Osteocyte (in vitro differentiated cells): ENCODE measurements around the gene KRTAP4-7. TPM values are rescaled to one million over a fixed set of nuclear protein-coding genes. Genes with fewer than 3 reads are reported as not detected.
"Not testable (repeated sequence)": the region's sequence is repeated elsewhere in the genome, so short reads cannot be mapped to it uniquely, and the experiment has no call there.

Experiments used
- DNase-seq: peaks from one replicate; pipeline ENCODE4 v3.0.0; 2021; ENCODE audit warnings: mixed read lengths; ENCODE audit not compliant: unreplicated experiment; ENCODE audit errors: extremely low spot score
- H3K27ac Mint-ChIP-seq: one replicate; pipeline ENCODE4 v1.8.0; 2021; ENCODE audit warnings: mild to moderate bottlenecking, mixed read lengths; ENCODE audit not compliant: unreplicated experiment
- H3K27me3 Mint-ChIP-seq: one replicate; pipeline ENCODE4 v1.8.0; 2021; ENCODE audit warnings: mixed read lengths; ENCODE audit not compliant: unreplicated experiment
- H3K36me3 Mint-ChIP-seq: one replicate; pipeline ENCODE4 v1.8.0; 2021; ENCODE audit warnings: mixed read lengths; ENCODE audit not compliant: unreplicated experiment
- H3K4me1 Mint-ChIP-seq: one replicate; pipeline ENCODE4 v1.8.0; 2021; ENCODE audit warnings: mixed read lengths; ENCODE audit not compliant: unreplicated experiment
- H3K4me3 Mint-ChIP-seq: one replicate; pipeline ENCODE4 v1.8.0; 2021; ENCODE audit warnings: mild to moderate bottlenecking, moderate library complexity, mixed read lengths; ENCODE audit not compliant: unreplicated experiment
- H3K9me3 Mint-ChIP-seq: one replicate; pipeline ENCODE4 v1.8.0; 2021; ENCODE audit warnings: mixed read lengths; ENCODE audit not compliant: unreplicated experiment
- long read RNA-seq: library from polyadenylated mRNA; unstranded; transcript quantifications from one replicate; pipeline ENCODE4 v2.0.0, GENCODE V29; 2021
- total RNA-seq: library from RNA; stranded (reverse); gene quantifications from 2 replicates; pipeline ENCODE4 v1.2.1, GENCODE V29; 2021
- TF ChIP-seq, protein P1 (sequence below): fragments of 200-600 bp; sonication (generic); IDR thresholded peaks from 2 replicates; pipeline ENCODE4 v1.5.0; 2021; ENCODE audit warnings: antibody characterized with exemption, mild to moderate bottlenecking, moderate library complexity

The KRTAP4-7 gene
- not detected in 2 replicates for total RNA-seq
- long read RNA-seq, result 0 reads

DNA sequence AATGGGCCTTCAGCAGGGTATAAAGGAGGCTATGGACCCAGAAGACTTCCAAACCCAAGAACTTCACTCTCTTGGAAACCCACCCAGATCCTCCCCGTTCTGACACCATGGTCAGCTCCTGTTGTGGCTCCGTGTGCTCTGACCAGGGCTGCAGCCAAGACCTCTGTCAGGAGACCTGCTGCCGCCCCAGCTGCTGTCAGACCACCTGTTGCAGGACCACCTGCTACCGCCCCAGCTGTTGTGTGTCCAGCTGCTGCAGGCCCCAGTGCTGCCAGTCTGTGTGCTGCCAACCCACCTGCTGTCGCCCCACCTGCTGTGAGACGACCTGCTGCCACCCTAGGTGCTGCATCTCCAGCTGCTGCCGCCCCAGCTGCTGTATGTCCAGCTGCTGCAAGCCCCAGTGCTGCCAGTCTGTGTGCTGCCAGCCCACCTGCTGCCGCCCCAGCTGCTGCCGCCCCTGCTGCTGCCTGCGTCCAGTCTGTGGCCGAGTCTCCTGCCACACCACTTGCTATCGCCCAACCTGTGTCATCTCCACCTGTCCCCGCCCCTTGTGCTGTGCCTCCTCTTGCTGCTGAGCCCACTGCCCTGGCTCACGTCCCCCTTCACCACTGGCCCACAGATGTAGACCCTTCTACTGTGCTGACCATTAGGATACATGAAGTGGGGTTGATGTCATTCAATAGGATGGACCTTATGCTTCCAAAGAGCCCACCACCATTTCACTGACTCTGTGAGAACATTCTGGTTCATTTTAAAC lies at the start of gene KRTAP4-7:
KRTAP4-7 (plus strand) TSS at position 51 of the 757 bp plus-strand sequence; CDS start at position 108, 57 bp downstream.
- H3K9me3 Mint-ChIP-seq, H3K27me3 Mint-ChIP-seq, H3K4me3 Mint-ChIP-seq, H3K36me3 Mint-ChIP-seq, DNase-seq: not testable (repeated sequence)
- Mint-ChIP-seq H3K4me1 (peaks cover 23% of the 10 kb centered on the region), H3K27ac (peak within 1 kb of the TSS; percentile 53)

DNA sequence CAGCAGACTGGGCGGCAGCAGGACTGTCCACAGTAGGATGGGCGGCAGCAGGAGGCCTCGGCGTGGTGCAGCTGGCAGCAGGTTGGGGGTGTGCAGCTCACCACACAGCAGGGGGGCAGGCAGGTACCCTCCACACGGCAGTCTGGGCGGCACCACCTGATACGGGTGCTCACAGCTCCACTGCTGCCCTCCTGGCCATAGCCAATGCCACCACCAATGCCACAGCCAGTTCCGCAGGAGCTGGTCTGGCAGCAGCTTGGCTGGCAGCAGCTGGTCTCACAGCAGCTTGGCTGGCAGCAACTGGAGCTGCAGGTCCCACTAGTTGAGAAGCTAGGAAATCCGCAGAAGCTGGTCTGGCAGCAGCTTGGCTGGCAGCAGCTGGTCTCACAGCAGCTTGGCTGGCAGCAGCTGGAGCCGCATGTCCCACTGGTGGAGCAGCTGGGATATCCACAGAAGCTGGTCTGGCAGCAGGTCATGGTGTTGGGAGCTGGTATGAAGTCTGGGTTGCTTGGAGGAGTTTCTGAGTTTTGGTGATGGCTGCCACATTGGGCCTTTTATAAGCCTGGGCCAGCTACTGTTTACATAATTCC lies 49.5 kb upstream of the KRTAP4-7 start, which contains the start of gene KRTAP1-3:
KRTAP1-3 (minus strand) TSS at position 529 of the 590 bp plus-strand sequence; CDS start at position 476, 53 bp downstream.
- not testable (repeated sequence) for H3K4me1 Mint-ChIP-seq, H3K27ac Mint-ChIP-seq, H3K9me3 Mint-ChIP-seq, H3K27me3 Mint-ChIP-seq, H3K4me3 Mint-ChIP-seq, H3K36me3 Mint-ChIP-seq, DNase-seq

DNA sequence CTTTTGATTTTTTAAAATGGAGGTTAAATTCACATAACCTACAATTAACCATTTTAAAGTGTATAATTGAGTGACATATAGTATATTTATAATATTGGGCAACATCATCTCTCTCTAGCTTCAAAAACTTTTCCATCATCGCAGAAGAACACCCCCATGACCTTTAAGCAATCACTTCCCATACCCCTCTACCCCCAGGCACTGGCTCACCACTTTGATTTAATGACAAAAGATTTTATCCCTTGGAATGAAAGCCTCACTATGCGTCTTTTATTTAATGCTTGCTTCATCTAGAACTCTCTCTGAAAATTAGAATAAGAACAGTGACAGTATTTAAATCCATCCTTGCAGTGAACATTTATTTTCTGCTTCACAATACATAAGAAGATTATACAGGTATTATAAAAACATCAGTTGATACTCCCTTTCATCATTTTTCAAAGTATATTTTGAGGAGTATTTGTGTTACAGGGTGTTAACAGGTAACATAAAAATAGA lies 46.0 kb upstream of the KRTAP4-7 start:
- no peaks in the 10 kb centered on the region for H3K36me3 Mint-ChIP-seq
- no peaks in the 10 kb centered on the region for H3K4me1 Mint-ChIP-seq
- no peak overlapping the region for H3K4me3 Mint-ChIP-seq
- no peak overlapping the region for H3K27ac Mint-ChIP-seq
- DNase-seq, result no peak
- TF ChIP-seq, protein P1, sequence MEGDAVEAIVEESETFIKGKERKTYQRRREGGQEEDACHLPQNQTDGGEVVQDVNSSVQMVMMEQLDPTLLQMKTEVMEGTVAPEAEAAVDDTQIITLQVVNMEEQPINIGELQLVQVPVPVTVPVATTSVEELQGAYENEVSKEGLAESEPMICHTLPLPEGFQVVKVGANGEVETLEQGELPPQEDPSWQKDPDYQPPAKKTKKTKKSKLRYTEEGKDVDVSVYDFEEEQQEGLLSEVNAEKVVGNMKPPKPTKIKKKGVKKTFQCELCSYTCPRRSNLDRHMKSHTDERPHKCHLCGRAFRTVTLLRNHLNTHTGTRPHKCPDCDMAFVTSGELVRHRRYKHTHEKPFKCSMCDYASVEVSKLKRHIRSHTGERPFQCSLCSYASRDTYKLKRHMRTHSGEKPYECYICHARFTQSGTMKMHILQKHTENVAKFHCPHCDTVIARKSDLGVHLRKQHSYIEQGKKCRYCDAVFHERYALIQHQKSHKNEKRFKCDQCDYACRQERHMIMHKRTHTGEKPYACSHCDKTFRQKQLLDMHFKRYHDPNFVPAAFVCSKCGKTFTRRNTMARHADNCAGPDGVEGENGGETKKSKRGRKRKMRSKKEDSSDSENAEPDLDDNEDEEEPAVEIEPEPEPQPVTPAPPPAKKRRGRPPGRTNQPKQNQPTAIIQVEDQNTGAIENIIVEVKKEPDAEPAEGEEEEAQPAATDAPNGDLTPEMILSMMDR, result no peak
- peaks cover 6% of the 10 kb centered on the region for H3K9me3 Mint-ChIP-seq
- H3K27me3 Mint-ChIP-seq, result no peaks in the 10 kb centered on the region

DNA sequence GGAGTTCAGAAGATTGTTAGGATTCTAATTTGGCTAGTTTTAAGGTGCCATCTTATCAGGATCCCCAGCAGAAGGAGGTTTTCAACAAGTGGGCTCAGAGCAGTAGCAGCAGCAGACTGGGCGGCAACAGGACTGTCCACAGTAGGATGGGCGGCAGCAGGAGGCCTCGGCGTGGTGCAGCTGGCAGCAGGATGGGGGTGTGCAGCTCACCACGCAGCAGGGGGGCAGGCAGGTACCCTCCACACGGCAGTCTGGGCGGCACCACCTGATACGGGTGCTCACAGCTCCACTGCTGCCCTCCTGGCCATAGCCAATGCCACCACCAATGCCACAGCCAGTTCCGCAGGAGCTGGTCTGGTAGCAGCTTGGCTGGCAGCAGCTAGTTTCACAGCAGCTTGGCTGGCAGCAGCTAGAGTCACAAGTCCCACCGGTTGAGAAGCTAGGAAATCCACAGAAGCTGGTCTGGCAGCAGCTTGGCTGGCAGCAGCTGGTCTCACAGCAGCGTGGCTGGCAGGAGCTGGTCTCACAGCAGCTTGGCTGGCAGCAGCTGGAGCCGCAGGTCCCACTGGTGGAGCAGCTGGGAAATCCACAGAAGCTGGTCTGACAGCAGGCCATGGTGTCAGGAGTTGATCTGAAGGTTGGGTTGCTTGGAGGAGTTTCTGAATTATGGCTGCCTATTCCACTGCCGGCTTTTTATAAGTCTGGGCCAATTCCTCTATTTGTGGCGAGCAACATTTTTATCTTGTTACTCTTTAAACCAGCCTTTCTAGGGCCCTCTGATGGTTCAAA lies 43.0 kb upstream of the KRTAP4-7 start, which contains the start of gene KRTAP1-1:
KRTAP1-1 (minus strand) TSS at position 668 of the 789 bp plus-strand sequence; CDS start at position 615, 53 bp downstream.
- not testable (repeated sequence) for H3K4me3 Mint-ChIP-seq, H3K27me3 Mint-ChIP-seq, DNase-seq, H3K27ac Mint-ChIP-seq, H3K4me1 Mint-ChIP-seq, H3K36me3 Mint-ChIP-seq
- H3K9me3 Mint-ChIP-seq, result peaks cover 18% of the 10 kb centered on the region

DNA sequence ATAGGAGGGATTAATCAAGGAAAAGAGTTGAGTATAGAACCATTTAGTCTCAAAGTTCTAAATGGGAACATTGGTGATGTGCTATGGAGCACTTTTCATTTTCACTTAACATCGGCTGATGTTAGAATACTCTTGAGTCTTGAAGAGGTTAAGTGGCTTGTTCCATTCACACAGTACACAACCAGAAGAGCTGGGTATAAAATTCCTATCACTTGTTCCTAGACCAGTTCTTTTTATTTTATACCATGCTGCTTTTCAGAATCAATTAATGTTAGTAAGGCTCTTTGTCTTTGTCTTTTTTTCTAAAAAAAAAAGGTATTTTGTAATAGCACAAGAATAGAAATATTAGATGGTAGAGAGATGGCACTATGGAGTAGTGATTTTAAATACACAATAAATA lies 41.0 kb upstream of the KRTAP4-7 start:
- Mint-ChIP-seq H3K27me3 (no peaks in the 10 kb centered on the region), H3K36me3 (no peaks in the 10 kb centered on the region), H3K4me3 (no peak overlapping the region), H3K4me1 (peaks cover 6% of the 10 kb centered on the region), H3K9me3 (peaks cover 18% of the 10 kb centered on the region), H3K27ac (no peak overlapping the region)
- DNase-seq, result no peak
- TF ChIP-seq, protein P1, result no peak

DNA sequence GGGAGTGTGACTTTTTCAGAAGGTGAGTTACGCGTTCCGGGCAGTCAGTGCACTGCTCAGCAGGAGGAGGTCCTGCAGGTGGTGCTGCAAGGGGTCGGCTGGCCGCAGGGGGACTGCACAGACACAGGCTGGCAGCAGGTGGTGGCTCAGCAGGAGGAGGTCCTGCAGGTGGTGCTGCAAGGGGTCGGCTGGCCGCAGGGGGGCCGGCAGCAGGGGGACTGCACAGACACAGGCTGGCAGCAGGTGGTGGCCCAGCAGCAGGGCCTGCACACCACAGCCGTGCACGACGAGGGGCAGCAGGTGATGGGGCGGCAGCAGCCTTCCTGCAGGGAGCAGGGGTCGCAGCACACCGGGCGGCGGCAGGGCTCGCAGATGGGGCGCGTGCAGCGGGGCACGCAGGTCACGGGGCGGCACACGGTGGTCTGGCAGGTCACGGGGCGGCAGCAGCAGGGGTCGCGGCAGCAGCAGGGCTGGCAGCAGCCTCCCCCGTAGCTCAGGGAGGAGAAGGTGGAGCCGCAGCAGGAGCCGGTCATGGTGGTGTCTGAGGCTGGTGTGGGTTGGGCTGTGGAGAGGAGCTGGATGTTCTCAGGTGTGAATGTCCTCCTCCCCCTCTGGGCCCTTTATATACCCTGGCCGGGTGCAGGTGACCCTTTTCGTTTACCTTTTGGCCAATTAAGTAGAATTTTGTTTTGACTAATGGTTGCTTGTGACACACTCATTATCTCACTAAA lies 37.0 kb upstream of the KRTAP4-7 start, which contains the start of gene KRTAP2-1:
KRTAP2-1 (minus strand) TSS at position 582 of the 731 bp plus-strand sequence; CDS start at position 533, 49 bp downstream.
- not testable (repeated sequence) for H3K27me3 Mint-ChIP-seq, DNase-seq, H3K36me3 Mint-ChIP-seq, H3K4me3 Mint-ChIP-seq
- Mint-ChIP-seq H3K9me3 (peaks cover 18% of the 10 kb centered on the region), H3K27ac (peak within 1 kb of the TSS; percentile 87), H3K4me1 (peaks cover 21% of the 10 kb centered on the region)
